H1 (cell line): ENCODE results near the gene MIF. TPM values are rescaled to one million over a fixed set of nuclear protein-coding genes. Genes with fewer than 3 reads are reported as not detected.

Experiments used
- KDM5A ChIP-seq: fragments of 200-600 bp; IDR thresholded peaks from 2 replicates; pipeline ENCODE4 v1.7.1; 2012; ENCODE audit warnings: mild to moderate bottlenecking, low read length, inconsistent platforms, mixed read lengths
- RAD21 ChIP-seq, 2 experiments: IDR thresholded peaks in 1 of 2; conservative IDR thresholded peaks in 1 of 2; 2 replicates each; pipeline ENCODE4 v1.6.1; 2011; ENCODE audit warnings: low read depth in 2 of 2, low read length in 2 of 2, improper control_type of control experiment in 1 of 2, inconsistent platforms in 1 of 2, mild to moderate bottlenecking in 1 of 2, moderate library complexity in 1 of 2
- polyA plus RNA-seq, 7 experiments: library from polyadenylated mRNA; depleted of rRNA in 3 of 7; stranded (reverse) in 5 of 7; unstranded in 2 of 7; fragments of >200 nt in 5 of 7; fragments of 200-250 nt in 2 of 7; gene quantifications; 1 replicate in 5 of 7; 2 replicates in 1 of 7; 4 replicates in 1 of 7; pipeline versions ENCODE4 v1.2.1 to v1.2.3, GENCODE V29; 2011 to 2013; ENCODE audit warnings: missing spikeins in 2 of 7, mixed read lengths in 2 of 7
- total RNA-seq: library from RNA; stranded (reverse); fragmentation: NEBNext Ultra II Directional; extraction: Animal tissue kit (Norgen Biotek cat#: 25700); gene quantifications from 2 replicates; pipeline ENCODE4 v1.2.1, GENCODE V29; 2021
- TF ChIP-seq, protein P1 (sequence below): IDR thresholded peaks from 2 replicates; pipeline ENCODE4 v1.6.1; 2012; ENCODE audit warnings: inconsistent platforms

Gene MIF
- total and polyA plus RNA-seq, 2 of the 8 experiments (the other 6 are each of a cell fraction or from before 2014, with no cell fraction given), result 1,082 to 1,870 TPM

DNA sequence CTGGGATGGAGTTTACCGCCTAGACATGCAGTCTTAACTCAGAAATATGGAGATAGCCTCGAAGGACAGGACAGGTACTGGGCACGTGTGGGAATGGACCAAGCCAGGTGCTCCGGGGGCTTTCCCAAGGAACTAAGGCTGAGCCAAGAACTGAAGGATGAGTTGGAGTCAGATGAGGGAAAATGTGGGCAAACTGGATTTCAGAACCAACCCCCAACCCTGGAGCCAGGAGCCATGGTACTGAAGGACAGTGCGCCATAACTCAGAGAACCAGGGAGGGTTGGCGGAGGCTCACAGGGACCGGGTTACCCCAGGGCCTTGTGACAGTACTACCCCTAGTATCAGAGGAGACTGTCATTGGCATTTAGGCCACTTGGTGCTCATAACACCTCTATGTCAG, 2.5 kb upstream of the MIF start (continued):
- TF ChIP-seq RAD21 (IDR thresholded peaks at IDR 0.05 in 1 of 2, conservative IDR thresholded peaks at IDR 0.05 in 1 of 2; ENCODE audit: low read depth in 2 of 2, low read length in 2 of 2) (no peak), KDM5A (no peak)
- TF ChIP-seq, protein P1, sequence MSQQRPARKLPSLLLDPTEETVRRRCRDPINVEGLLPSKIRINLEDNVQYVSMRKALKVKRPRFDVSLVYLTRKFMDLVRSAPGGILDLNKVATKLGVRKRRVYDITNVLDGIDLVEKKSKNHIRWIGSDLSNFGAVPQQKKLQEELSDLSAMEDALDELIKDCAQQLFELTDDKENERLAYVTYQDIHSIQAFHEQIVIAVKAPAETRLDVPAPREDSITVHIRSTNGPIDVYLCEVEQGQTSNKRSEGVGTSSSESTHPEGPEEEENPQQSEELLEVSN, result no peak
